ENCODE measurements around the gene ZNF557. TPM values are rescaled to one million over a fixed set of nuclear protein-coding genes. Genes with fewer than 3 reads are reported as not detected.

The ZNF557 gene
- total and polyA plus RNA-seq, 2 of the 4 experiments (the other 2 are of a cell fraction), result 3.7 to 21.1 TPM

- CTCF ChIA-PET, result no interaction called here
- H3K23ac ChIP-seq (ENCODE audit: low read depth, low read length), result no peak overlapping the region
Observed at GRCh38 chr19:7125221-7125620, 55.7 kb downstream of the ZNF557 start.

More at GRCh38 chr19:7125221-7125620, 55.7 kb downstream of the ZNF557 start:
- Histone ChIP-seq H2BK15ac (ENCODE audit: low read depth, low read length) (no peak overlapping the region), H3K14ac (replicated peaks; ENCODE audit: low read depth, low read length) (no peak overlapping the region), H4K20me1 (ENCODE audit: insufficient read depth, low read length) (no peaks in the 10 kb centered on the region), H3K4me3 (ENCODE audit: insufficient read depth, low read depth, low read length) (no peak overlapping the region), H3K56ac (ENCODE audit: extremely low read depth, insufficient read depth, low read length) (no peak overlapping the region), H3K27ac (ENCODE audit: insufficient read depth, low read length) (no peak overlapping the region), H3K4me2 (ENCODE audit: low read depth, low read length) (no peak overlapping the region), H3K79me1 (ENCODE audit: low read depth in 1 of 2, low read length in 2 of 2) (no peaks in the 10 kb centered on the region), H3K36me3 (ENCODE audit: control insufficient read depth, insufficient read depth, low read length) (peaks cover 37% of the 10 kb centered on the region), H2BK120ac (ENCODE audit: low read depth, low read length) (no peak overlapping the region), H2BK20ac (ENCODE audit: low read depth, low read length) (no peak overlapping the region), H3K27me3 (ENCODE audit: control insufficient read depth, insufficient read depth, low read length) (no peaks in the 10 kb centered on the region), H2BK5ac (ENCODE audit: low read depth, low read length, poor library complexity, severe bottlenecking) (no peak overlapping the region), H3K4ac (ENCODE audit: low read depth, low read length) (no peak overlapping the region), H4K5ac (ENCODE audit: low read depth, low read length) (no peak overlapping the region), H3K4me1 (ENCODE audit: control insufficient read depth, insufficient read depth, low read length) (no peaks in the 10 kb centered on the region), H3K9me1 (ENCODE audit: insufficient read depth, low read length) (no peaks in the 10 kb centered on the region; the same call in 1 of the 2 replicates), H2AK5ac (ENCODE audit: low read depth, low read length) (no peak overlapping the region), H3K18ac (ENCODE audit: low read depth, low read length) (no peak overlapping the region), H3K9ac (ENCODE audit: low read depth, low read length) (no peak overlapping the region), H3K9me3 (ENCODE audit: control insufficient read depth, insufficient read depth, low read length) (peaks cover 12% of the 10 kb centered on the region), H2AFZ (replicated peaks; ENCODE audit: low read length, poor library complexity) (no peak overlapping the region), H4K91ac (ENCODE audit: insufficient read depth, low read depth, low read length) (no peak overlapping the region), H2AK9ac (replicated peaks; ENCODE audit: low read depth, low read length, poor library complexity) (no peak overlapping the region), H4K8ac (ENCODE audit: low read depth in 2 of 2, low read length in 2 of 2) (no peak overlapping the region)
- 91% methylated on average over 16 of the region's 16 CpGs; no CpG with 5 or more reads in 1 of the 2 experiments for WGBS, 2 experiments (ENCODE audit: extremely low coverage in 2 of 2, insufficient read length in 1 of 2)
- dilution Hi-C loops (cut with HindIII; ENCODE audit: low sequenced_read_pairs, unreplicated experiment) (no loop called here), intact Hi-C loops (cut with micrococcal nuclease) (no loop called here), in situ Hi-C loops (cut with MboI; ENCODE audit: low sequenced_read_pairs) (no loop called here)
- no peak for TF ChIP-seq CEBPB (IDR thresholded peaks at IDR 0.05; ENCODE audit: low read depth, low read length)
- ATAC-seq (ENCODE audit: low read depth), result no peak
- no TSS peak for BruUV-seq (replicated peaks)
- POLR2A ChIA-PET (ENCODE audit: unreplicated experiment), result no interaction called here
- no peak for DNase-seq

Measured in IMR-90 (cell line).